GM19099 (cell line): ENCODE measurements around the gene ZWINT.

Experiments used
- POLR2A ChIP-seq: IDR thresholded peaks from 3 replicates; pipeline ENCODE4 v1.6.1; 2011; ENCODE audit warnings: low read depth; ENCODE audit not compliant: insufficient read length; ENCODE audit errors: extremely low read depth

Gene ZWINT

GRCh38 chr10:56360967-56361612 is at the start of gene ZWINT:
Gene ZWINT, minus strand, starts transcription at chr10:56361259. Its CDS starts 23 bp downstream, at chr10:56361236.
- peak; percentile 86 for TF ChIP-seq POLR2A

GRCh38 chr10:56383806-56384205 is 22.7 kb upstream of the ZWINT start:
- TF ChIP-seq POLR2A = no peak

GRCh38 chr10:56370217-56371113 is 9.4 kb upstream of the ZWINT start:
- no peak for TF ChIP-seq POLR2A

- no peak for TF ChIP-seq POLR2A
These were observed 484 bp downstream of the ZWINT start for GRCh38 chr10:56360583-56360966.

GRCh38 chr10:56359837-56360236 is 1.2 kb downstream of the ZWINT start:
- TF ChIP-seq POLR2A = no peak

- no peak for TF ChIP-seq POLR2A
These were observed 4.0 kb downstream of the ZWINT start for GRCh38 chr10:56357018-56357417.

- no peak for TF ChIP-seq POLR2A
These were observed 9.0 kb downstream of the ZWINT start for GRCh38 chr10:56351909-56352630.

GRCh38 chr10:56349611-56350010 is 11.4 kb downstream of the ZWINT start:
- no peak for TF ChIP-seq POLR2A

GRCh38 chr10:56348101-56348500 is 13.0 kb downstream of the ZWINT start:
- TF ChIP-seq POLR2A = no peak

- TF ChIP-seq POLR2A = no peak
These were observed 14.1 kb downstream of the ZWINT start for GRCh38 chr10:56346845-56347415.

GRCh38 chr10:56341612-56342011 is 19.4 kb downstream of the ZWINT start:
- no peak for TF ChIP-seq POLR2A

- no peak for TF ChIP-seq POLR2A
These were observed 31.1 kb downstream of the ZWINT start for GRCh38 chr10:56329961-56330360.

GRCh38 chr10:56327118-56327517 is 33.9 kb downstream of the ZWINT start:
- no peak for TF ChIP-seq POLR2A

- no peak for TF ChIP-seq POLR2A
These were observed 41.7 kb downstream of the ZWINT start for GRCh38 chr10:56319386-56319785.

- no peak for TF ChIP-seq POLR2A
These were observed 42.2 kb downstream of the ZWINT start for GRCh38 chr10:56318816-56319215.
